Measurements from ENCODE around the gene NT5C3B.

DNA sequence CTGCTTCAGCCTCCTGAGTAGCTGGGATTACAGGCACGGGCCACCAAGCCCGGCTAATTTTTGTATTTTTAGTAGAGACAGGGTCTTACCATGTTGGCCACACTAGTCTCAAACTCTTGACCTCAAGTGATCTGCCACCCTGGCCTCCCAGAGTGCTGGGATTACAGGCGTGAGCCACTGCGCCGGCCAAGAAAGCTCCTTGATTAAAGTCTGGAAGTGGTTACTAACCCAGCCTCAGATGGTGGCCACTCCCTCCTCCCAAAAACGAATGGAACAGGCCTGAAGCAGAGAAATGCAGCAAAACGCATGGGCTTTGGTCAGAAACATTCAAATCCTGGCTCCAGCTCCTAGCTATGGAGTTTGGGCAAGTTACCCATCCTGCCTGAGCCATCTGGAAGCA lies 11.9 kb downstream of the NT5C3B start:
- TF ChIP-seq, protein P1, sequence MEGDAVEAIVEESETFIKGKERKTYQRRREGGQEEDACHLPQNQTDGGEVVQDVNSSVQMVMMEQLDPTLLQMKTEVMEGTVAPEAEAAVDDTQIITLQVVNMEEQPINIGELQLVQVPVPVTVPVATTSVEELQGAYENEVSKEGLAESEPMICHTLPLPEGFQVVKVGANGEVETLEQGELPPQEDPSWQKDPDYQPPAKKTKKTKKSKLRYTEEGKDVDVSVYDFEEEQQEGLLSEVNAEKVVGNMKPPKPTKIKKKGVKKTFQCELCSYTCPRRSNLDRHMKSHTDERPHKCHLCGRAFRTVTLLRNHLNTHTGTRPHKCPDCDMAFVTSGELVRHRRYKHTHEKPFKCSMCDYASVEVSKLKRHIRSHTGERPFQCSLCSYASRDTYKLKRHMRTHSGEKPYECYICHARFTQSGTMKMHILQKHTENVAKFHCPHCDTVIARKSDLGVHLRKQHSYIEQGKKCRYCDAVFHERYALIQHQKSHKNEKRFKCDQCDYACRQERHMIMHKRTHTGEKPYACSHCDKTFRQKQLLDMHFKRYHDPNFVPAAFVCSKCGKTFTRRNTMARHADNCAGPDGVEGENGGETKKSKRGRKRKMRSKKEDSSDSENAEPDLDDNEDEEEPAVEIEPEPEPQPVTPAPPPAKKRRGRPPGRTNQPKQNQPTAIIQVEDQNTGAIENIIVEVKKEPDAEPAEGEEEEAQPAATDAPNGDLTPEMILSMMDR (optimal IDR thresholded peaks at IDR 0.05 in 1 of 3, IDR thresholded peaks at IDR 0.05 in 1 of 3, conservative IDR thresholded peaks at IDR 0.05 in 1 of 3; ENCODE audit: extremely low read depth in 1 of 3, insufficient read depth in 2 of 3, low read length in 3 of 3): no peak
- no peak for TF ChIP-seq EZH2 (IDR thresholded peaks at IDR 0.05; ENCODE audit: low read length)
